Gastroesophageal sphincter (tissue), 4 donors: Measurements from ENCODE around the gene SND1. TPM values are rescaled to one million over a fixed set of nuclear protein-coding genes. Genes with fewer than 3 reads are reported as not detected.

ENCODE experiments used
- ATAC-seq: fragments of 150-250 bp; one replicate; pipeline ENCODE4 v1.9.1; 2016; ENCODE audit warnings: mild to moderate bottlenecking, moderate library complexity
- H3K27ac ChIP-seq, 4 donors: fragments of 200-600 bp; sonication (generic) in 3 of 4; 1 replicate in 3 of 4; 2 replicates in 1 of 4; pipeline ENCODE4 v1.5.1; 2016 to 2019
- H3K27me3 ChIP-seq: fragments of 200-600 bp; sonication (generic); one replicate; pipeline ENCODE4 v1.5.1; 2019
- H3K36me3 ChIP-seq, 2 donors: fragments of 200-600 bp; sonication (generic); one replicate each; pipeline ENCODE4 v1.5.1; 2019; ENCODE audit warnings: control low read depth in 1 of 2
- H3K4me1 ChIP-seq, 3 donors: fragments of 200-600 bp; sonication (generic); 1 replicate in 2 of 3; 2 replicates in 1 of 3; pipeline ENCODE4 v1.5.1; 2016 to 2019; ENCODE audit warnings: control low read depth in 2 of 3
- H3K4me3 ChIP-seq, 2 donors: fragments of 200-600 bp; sonication (generic); one replicate each; pipeline ENCODE4 v1.5.1; 2019; ENCODE audit warnings: mild to moderate bottlenecking in 1 of 2, moderate library complexity in 1 of 2
- H3K9me3 ChIP-seq, 3 donors: fragments of 200-600 bp; sonication (generic); one replicate each; pipeline ENCODE4 v1.5.1; 2017 to 2019; ENCODE audit warnings: control low read depth in 2 of 3
- EP300 ChIP-seq: sonication (generic); formaldehyde crosslinking; IDR thresholded peaks from one replicate; pipeline ENCODE4 v1.6.1; 2017; ENCODE audit warnings: antibody characterized with exemption, mild to moderate bottlenecking
- POLR2A ChIP-seq, 2 donors: fragments of 450-650 bp; IDR thresholded peaks; one replicate each; pipeline ENCODE4 v1.6.1; 2017; ENCODE audit warnings: antibody characterized with exemption in 2 of 2, mild to moderate bottlenecking in 2 of 2, moderate library complexity in 1 of 2
- POLR2AphosphoS5 ChIP-seq: sonication (generic); formaldehyde crosslinking; IDR thresholded peaks from one replicate; pipeline ENCODE4 v1.6.1; 2017; ENCODE audit warnings: antibody characterized with exemption
- WGBS, 2 donors: methylation state at CpG; one replicate each; pipeline ENCODE4 v1.1.5; 2018; ENCODE audit warnings: low coverage in 1 of 2; 5-methylcytosine and 5-hydroxymethylcytosine counted together
- total RNA-seq, 4 donors: library from RNA; depleted of rRNA; stranded (reverse); fragments of >200 nt; gene quantifications; one replicate each; pipeline ENCODE4 v1.1.0, GENCODE V29; 2016
- TF ChIP-seq, protein P1 (sequence below), 4 experiments: fragments of 200-600 bp in 2 of 4; fragments of 450-650 bp in 2 of 4; sonication (generic) in 1 of 4; IDR thresholded peaks; one replicate each; pipeline ENCODE4 v1.5.1; 2017 to 2019; ENCODE audit warnings: antibody characterized with exemption in 4 of 4, mild to moderate bottlenecking in 2 of 4, moderate library complexity in 2 of 4

SND1 gene
- total RNA-seq, 4 donors from 2014 or later: 97.1 to 119 (median 103) TPM

DNA sequence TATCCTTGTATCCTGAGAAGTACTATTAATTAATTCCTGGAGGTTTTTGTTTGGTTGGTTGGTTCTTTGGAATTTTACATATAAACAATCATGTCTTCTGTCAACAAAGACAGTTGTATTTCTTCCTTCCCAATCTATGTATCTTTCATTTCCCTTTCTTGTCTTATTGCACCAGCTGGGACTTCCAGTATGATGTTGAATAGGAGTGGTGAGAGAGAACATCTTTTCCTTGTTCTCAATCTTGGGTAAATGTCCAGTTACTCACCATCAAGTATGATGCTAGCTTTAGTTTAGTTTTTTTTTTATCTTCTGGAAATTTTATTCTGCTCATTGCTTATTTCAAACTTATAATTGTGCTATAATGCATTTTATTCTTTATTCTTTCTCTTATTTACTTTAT is 26.7 kb upstream of the SND1 start:
- Histone ChIP-seq H3K27ac (no peak overlapping the region), H3K4me1 (no peaks in the 10 kb centered on the region), H3K36me3 (no peaks in the 10 kb centered on the region), H3K9me3 (no peaks in the 10 kb centered on the region), H3K4me3 (no peak overlapping the region), H3K27me3 (peaks cover 14% of the 10 kb centered on the region)
- no peak for TF ChIP-seq POLR2A (IDR thresholded peaks at IDR 0.05)
- no peak for TF ChIP-seq EP300
- TF ChIP-seq, protein P1, sequence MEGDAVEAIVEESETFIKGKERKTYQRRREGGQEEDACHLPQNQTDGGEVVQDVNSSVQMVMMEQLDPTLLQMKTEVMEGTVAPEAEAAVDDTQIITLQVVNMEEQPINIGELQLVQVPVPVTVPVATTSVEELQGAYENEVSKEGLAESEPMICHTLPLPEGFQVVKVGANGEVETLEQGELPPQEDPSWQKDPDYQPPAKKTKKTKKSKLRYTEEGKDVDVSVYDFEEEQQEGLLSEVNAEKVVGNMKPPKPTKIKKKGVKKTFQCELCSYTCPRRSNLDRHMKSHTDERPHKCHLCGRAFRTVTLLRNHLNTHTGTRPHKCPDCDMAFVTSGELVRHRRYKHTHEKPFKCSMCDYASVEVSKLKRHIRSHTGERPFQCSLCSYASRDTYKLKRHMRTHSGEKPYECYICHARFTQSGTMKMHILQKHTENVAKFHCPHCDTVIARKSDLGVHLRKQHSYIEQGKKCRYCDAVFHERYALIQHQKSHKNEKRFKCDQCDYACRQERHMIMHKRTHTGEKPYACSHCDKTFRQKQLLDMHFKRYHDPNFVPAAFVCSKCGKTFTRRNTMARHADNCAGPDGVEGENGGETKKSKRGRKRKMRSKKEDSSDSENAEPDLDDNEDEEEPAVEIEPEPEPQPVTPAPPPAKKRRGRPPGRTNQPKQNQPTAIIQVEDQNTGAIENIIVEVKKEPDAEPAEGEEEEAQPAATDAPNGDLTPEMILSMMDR (IDR thresholded peaks at IDR 0.05): no peak
- ATAC-seq: no peak

DNA sequence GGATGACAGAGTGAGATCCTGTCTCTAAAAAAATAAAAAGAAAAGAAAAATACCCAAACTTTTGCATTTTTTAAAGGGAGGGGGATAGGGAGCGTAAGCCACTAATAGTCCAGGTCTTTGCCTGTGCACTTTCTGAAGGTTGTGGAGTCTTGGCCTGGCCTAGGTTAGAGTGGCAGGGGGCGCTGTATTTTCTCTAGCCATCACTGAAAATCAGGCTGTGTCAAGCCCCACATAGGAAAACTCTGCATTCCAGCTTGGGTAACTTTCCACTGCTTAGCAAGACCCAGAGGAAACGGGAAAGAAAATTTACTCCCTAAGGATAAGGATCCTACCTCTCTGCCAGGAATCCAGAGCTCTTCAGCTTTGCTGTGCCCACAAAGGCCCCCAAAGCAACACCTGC is 23.5 kb upstream of the SND1 start:
- H3K27me3 ChIP-seq: peaks cover 23% of the 10 kb centered on the region
- H3K4me3 ChIP-seq: no peak overlapping the region
- TF ChIP-seq, protein P1 (IDR thresholded peaks at IDR 0.05): no peak
- no peak for TF ChIP-seq POLR2AphosphoS5
- TF ChIP-seq EP300: no peak
- TF ChIP-seq POLR2A (IDR thresholded peaks at IDR 0.05): no peak
- H3K36me3 ChIP-seq: no peaks in the 10 kb centered on the region
- WGBS, 2 donors: 35 to 48% methylated on average over 3 of the region's 3 CpGs
- no peaks in the 10 kb centered on the region for H3K9me3 ChIP-seq
- no peaks in the 10 kb centered on the region for H3K4me1 ChIP-seq
- no peak for ATAC-seq
- no peak overlapping the region for H3K27ac ChIP-seq

DNA sequence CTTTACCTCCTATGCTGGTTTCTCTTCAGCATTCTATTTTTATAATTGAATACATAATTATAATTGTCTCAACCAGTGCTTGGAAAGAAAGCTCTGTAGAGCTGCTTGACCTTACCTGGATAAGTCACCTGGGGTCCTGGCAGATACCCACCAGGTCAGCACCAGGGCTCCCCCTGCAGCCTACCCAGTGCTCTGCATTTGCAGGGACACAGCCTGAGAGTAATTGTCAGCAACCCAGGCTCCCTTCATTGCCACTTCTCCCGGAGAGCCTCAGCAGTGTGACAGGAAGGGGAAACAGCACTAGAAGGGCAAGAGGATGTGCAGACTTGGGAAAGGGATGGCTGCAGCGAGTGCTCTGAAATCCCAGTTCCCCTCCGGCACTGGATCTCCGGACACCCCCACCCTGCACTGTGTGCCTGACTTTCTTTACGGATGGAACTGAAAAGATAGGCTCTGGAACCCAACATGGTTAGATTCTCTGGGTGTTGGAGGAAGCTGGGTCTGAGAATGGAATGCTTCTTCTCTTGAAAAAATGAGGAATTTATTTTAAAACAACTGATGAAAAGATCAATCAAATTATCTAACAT is 22.6 kb upstream of the SND1 start:
- Histone ChIP-seq H3K9me3 (no peaks in the 10 kb centered on the region), H3K4me1 (no peaks in the 10 kb centered on the region), H3K36me3 (no peaks in the 10 kb centered on the region), H3K4me3 (no peak overlapping the region), H3K27me3 (peaks cover 30% of the 10 kb centered on the region), H3K27ac (no peak overlapping the region)
- 14 to 15% methylated on average over 3 to 5 of the region's 5 CpGs for WGBS, 2 donors
- ATAC-seq: no peak
- TF ChIP-seq, protein P1 (IDR thresholded peaks at IDR 0.05): peak in 1 of 4 experiments; percentile 32
- TF ChIP-seq EP300 (no peak), POLR2AphosphoS5 (no peak)

DNA sequence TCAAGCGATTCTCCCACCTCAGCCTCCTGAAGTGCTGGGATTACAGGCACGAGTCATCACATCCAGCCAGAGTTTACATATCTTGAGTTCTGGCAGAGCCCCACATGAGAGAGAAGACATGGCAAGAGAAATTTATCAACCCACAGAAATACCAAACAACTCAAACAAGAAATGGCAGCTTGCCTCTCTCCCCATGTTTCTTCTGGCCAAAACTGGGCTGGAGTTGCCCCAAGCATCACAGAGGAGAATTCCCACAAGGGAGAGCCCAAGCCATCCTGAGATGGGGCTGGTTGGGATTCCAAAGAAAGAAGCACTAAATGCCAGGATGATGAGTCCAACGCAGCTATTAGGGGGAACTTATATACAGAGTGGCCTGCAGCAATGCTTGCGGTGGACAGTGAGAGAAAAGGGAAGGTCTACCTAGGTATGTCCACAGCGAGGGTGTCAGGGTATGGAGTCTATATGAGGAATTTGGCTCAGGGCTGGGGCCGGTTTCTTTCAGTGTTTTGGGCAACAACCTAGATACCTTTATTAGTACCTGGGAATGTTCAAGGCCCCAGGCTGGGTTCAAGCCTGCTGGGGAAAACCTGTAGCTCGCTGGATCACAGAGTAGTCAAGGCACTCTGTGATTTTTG is 19.6 kb upstream of the SND1 start:
- TF ChIP-seq EP300 (no peak), POLR2A (IDR thresholded peaks at IDR 0.05) (no peak), POLR2AphosphoS5 (no peak)
- TF ChIP-seq, protein P1 (IDR thresholded peaks at IDR 0.05): no peak
- no peaks in the 10 kb centered on the region for H3K9me3 ChIP-seq
- peaks cover 40% of the 10 kb centered on the region for H3K27me3 ChIP-seq
- no peak overlapping the region for H3K4me3 ChIP-seq
- no peak overlapping the region for H3K27ac ChIP-seq
- H3K4me1 ChIP-seq: no peaks in the 10 kb centered on the region
- ATAC-seq: no peak
- 78 to 87% methylated on average over 4 to 6 of the region's 7 CpGs for WGBS, 2 donors
- H3K36me3 ChIP-seq: no peaks in the 10 kb centered on the region

DNA sequence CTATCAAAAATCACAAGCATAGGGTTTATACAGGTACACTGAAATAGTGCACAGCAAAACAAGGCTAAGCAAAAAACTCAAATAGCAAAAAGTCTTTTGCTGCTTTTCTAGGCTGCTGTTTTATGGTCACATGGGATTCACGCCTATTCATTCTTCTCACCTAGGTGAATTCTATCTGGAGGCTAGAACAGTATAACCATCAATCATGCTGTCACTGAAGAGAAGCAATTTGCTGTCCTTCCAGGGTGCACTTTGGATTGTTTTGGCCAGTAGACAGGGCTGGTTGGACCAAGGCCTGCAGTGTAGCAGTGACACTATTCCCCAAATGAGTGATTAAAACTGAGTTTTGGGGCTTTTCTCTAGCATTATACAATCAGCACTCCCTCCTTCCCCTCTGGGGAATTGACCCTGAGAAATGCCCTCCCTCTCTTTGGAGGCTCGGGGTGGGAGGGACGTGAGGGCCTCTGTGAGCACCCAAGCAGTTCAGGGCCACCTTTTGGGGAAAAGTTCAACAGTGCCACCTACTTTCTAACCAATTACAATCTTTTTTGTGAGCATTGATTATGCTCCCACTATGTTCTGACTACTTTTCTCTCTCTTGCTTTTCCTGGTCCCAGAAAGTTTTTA is 16.2 kb upstream of the SND1 start:
- H3K36me3 ChIP-seq: no peaks in the 10 kb centered on the region
- H3K4me1 ChIP-seq: no peaks in the 10 kb centered on the region
- H3K27ac ChIP-seq: no peak overlapping the region
- no peak for TF ChIP-seq EP300
- no peak for TF ChIP-seq POLR2AphosphoS5
- TF ChIP-seq POLR2A (IDR thresholded peaks at IDR 0.05): no peak
- ATAC-seq: no peak
- H3K9me3 ChIP-seq: no peaks in the 10 kb centered on the region
- WGBS, 2 donors: 44 to 63% methylated on average over 3 of the region's 3 CpGs
- no peak overlapping the region for H3K4me3 ChIP-seq
- peaks cover 48% of the 10 kb centered on the region for H3K27me3 ChIP-seq
